Activated CD8-positive, alpha-beta memory T cell treated with anti-CD3 and anti-CD28 coated beads for 1 hour (primary cell): Measurements from ENCODE around the gene EXOSC9.
"Not testable (repeated sequence)": the region's sequence is repeated elsewhere in the genome, so short reads cannot be mapped to it uniquely, and the experiment has no call there.

Experiments
- DNase-seq, 2 donors: peaks; one replicate each; pipeline ENCODE4 v3.0.0-alpha.2; 2020; ENCODE audit warnings: low read depth in 1 of 2; ENCODE audit errors: extremely low read depth in 1 of 2

EXOSC9 gene

GRCh38 chr4:121800961-121801714 is at the start of gene EXOSC9:
Gene EXOSC9, plus strand, starts transcription at chr4:121801323. Its CDS starts 102 bp downstream, at chr4:121801425.
- DNase-seq, result peak; percentile 92 to 93

GRCh38 chr4:121752142-121752541 is 49.0 kb upstream of the EXOSC9 start:
- DNase-seq, result not testable (repeated sequence)

GRCh38 chr4:121758925-121759568 is 42.1 kb upstream of the EXOSC9 start:
- DNase-seq, result no peak

- DNase-seq, result no peak
These were observed 40.9 kb upstream of the EXOSC9 start for GRCh38 chr4:121760205-121760604.

GRCh38 chr4:121764303-121764701 is 36.8 kb upstream of the EXOSC9 start:
- DNase-seq, result no peak

- no peak for DNase-seq
These were observed 36.3 kb upstream of the EXOSC9 start, which contains the start of gene SMIM43 for GRCh38 chr4:121764702-121765367. Gene SMIM43, minus strand, starts transcription at chr4:121765164. Its CDS starts 59 bp downstream, at chr4:121765105.

GRCh38 chr4:121765368-121765705 is 35.8 kb upstream of the EXOSC9 start:
- DNase-seq, result no peak

- no peak for DNase-seq
These were observed 35.1 kb upstream of the EXOSC9 start for GRCh38 chr4:121765971-121766538.

- DNase-seq, result no peak
These were observed 34.0 kb upstream of the EXOSC9 start for GRCh38 chr4:121767166-121767565.

- DNase-seq, result no peak
These were observed 31.8 kb upstream of the EXOSC9 start for GRCh38 chr4:121769341-121769740.

GRCh38 chr4:121771869-121772268 is 29.3 kb upstream of the EXOSC9 start:
- DNase-seq, result no peak

GRCh38 chr4:121773883-121774282 is 27.2 kb upstream of the EXOSC9 start:
- DNase-seq, result no peak

GRCh38 chr4:121776610-121777401 is 24.3 kb upstream of the EXOSC9 start:
- no peak for DNase-seq

GRCh38 chr4:121777625-121778024 is 23.5 kb upstream of the EXOSC9 start:
- DNase-seq, result no peak

- no peak for DNase-seq
These were observed 22.0 kb upstream of the EXOSC9 start for GRCh38 chr4:121778991-121779628.

GRCh38 chr4:121783210-121783609 is 17.9 kb upstream of the EXOSC9 start:
- DNase-seq, result no peak

- DNase-seq, result no peak
These were observed 16.7 kb upstream of the EXOSC9 start for GRCh38 chr4:121784401-121784800.

GRCh38 chr4:121784975-121785374 is 16.1 kb upstream of the EXOSC9 start:
- DNase-seq, result no peak

GRCh38 chr4:121785479-121785878 is 15.6 kb upstream of the EXOSC9 start:
- DNase-seq, result no peak

GRCh38 chr4:121786221-121786620 is 14.9 kb upstream of the EXOSC9 start:
- no peak for DNase-seq
